ENCODE measurements around the gene PSMC3IP.

Gene PSMC3IP

GRCh38 chr17:42537826-42538451 is 39.6 kb downstream of the PSMC3IP start:
- no peak for DNase-seq

- no peak for DNase-seq
Measured at GRCh38 chr17:42537156-42537805, 40.2 kb downstream of the PSMC3IP start.

GRCh38 chr17:42536372-42537155 is 41.0 kb downstream of the PSMC3IP start:
- peak; percentile 73 to 87 for DNase-seq

GRCh38 chr17:42536048-42536371 is 41.5 kb downstream of the PSMC3IP start, which contains the start of gene NAGLU:
TSS of gene NAGLU (plus strand) at chr17:42536241. CDS start at chr17:42536273, 32 bp downstream.
- DNase-seq, result peak; percentile 96 to 98

- DNase-seq, result no peak
Measured at GRCh38 chr17:42535155-42536047, 42.1 kb downstream of the PSMC3IP start.

GRCh38 chr17:42531455-42532354 is 45.8 kb downstream of the PSMC3IP start:
- DNase-seq, result peak; percentile 66 to 77

- DNase-seq, result no peak
Measured at GRCh38 chr17:42530952-42531454, 46.5 kb downstream of the PSMC3IP start.

- peak; percentile 24 to 29 for DNase-seq
Measured at GRCh38 chr17:42529061-42529460, 48.5 kb downstream of the PSMC3IP start.

GRCh38 chr17:42527932-42528331 is 49.6 kb downstream of the PSMC3IP start:
- no peak for DNase-seq

GRCh38 chr17:42526031-42526444 is 51.5 kb downstream of the PSMC3IP start:
- no peak for DNase-seq

GRCh38 chr17:42525221-42525620 is 52.3 kb downstream of the PSMC3IP start:
- no peak for DNase-seq

GRCh38 chr17:42522798-42523278 is 54.7 kb downstream of the PSMC3IP start:
- DNase-seq, result no peak

Measured in inflammatory macrophage (primary cell).